ENCODE results near the gene NCBP2.

DNA sequence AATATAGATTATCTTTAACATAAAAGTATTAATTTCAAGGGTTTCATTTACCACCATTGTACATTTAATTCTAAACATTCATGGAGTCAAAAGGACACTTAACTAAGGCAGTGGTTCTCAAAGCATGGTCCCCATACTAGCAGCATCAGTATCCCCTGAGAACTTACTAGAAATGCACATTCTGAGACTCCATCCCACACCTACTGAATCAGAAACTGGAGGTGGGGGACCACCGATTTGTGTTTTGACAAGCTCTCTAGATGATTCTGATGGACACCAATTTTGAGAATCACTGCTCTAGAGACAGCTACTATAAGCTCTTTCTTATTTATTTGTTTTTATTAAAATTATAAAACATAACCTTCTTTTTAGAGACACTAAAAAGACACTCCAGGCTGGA lies 40.6 kb downstream of the NCBP2 start:
- TF ChIP-seq, protein P1, sequence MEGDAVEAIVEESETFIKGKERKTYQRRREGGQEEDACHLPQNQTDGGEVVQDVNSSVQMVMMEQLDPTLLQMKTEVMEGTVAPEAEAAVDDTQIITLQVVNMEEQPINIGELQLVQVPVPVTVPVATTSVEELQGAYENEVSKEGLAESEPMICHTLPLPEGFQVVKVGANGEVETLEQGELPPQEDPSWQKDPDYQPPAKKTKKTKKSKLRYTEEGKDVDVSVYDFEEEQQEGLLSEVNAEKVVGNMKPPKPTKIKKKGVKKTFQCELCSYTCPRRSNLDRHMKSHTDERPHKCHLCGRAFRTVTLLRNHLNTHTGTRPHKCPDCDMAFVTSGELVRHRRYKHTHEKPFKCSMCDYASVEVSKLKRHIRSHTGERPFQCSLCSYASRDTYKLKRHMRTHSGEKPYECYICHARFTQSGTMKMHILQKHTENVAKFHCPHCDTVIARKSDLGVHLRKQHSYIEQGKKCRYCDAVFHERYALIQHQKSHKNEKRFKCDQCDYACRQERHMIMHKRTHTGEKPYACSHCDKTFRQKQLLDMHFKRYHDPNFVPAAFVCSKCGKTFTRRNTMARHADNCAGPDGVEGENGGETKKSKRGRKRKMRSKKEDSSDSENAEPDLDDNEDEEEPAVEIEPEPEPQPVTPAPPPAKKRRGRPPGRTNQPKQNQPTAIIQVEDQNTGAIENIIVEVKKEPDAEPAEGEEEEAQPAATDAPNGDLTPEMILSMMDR (IDR thresholded peaks at IDR 0.05; ENCODE audit: borderline replicate concordance, extremely low read depth, low read length, poor library complexity, severe bottlenecking), result no peak
- no peak for TF ChIP-seq EZH2 (IDR thresholded peaks at IDR 0.05; ENCODE audit: borderline replicate concordance, low read depth, low read length, severe bottlenecking)
